Hematopoietic multipotent progenitor cell treated with erythropoietin and hydrocortisone succinate and interleukin-3 and kit ligand, for 4 days (in vitro differentiated cells): ENCODE data around the gene CCT7.

ENCODE experiments used
- DNase-seq: peaks from one replicate; pipeline ENCODE4 v3.0.0-alpha.2; 2015

The CCT7 gene

GRCh38 chr2:73297151-73297559 is 63.0 kb downstream of the CCT7 start:
- DNase-seq: no peak

GRCh38 chr2:73297586-73297985 is 63.5 kb downstream of the CCT7 start:
- DNase-seq: no peak

DNA sequence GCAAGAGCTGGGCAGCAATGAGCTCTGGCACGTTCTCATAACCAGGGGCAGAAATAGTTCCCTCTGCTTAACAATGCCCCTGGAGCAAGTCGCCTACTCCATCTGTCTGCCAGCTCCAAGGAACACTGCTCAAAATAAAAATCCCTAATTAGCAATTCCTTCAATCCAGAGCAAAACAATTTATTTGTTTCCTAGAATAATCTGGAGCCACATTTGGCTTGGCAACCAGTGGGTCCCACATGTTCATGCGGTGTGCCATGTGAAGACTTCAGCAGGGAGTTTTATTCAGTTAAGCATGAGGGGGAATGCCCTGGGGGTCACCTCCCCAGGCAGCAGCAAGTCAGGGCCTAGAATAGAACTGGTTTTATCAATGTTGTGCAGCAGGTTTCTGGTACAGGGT is 66.8 kb downstream of the CCT7 start:
- DNase-seq: no peak

DNA sequence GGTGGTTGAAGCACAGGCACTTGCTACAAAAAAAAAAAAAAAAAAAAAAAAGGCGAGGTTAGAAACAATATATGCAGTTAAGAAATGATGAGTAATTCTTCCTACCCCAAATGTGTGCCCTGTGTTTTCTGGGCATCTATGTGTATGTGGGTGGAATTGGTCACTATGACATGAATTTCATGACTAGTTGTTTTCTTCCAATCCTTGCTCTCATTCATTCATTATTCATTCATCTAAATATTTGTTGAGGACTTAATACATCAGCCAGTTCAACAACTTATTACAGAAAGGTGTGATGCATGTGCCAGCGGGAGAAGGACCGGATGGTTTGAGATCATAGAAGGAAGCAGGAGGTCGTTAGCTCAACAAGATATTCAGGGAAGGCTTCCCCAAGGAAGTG is 67.5 kb downstream of the CCT7 start:
- DNase-seq: no peak
